Activated CD8-positive, alpha-beta memory T cell treated with anti-CD3 and anti-CD28 coated beads, Interleukin-2, amount 50 U/mL, for 48 hours (primary cell): Measurements from ENCODE around the gene CCDC197.

Experiments
- DNase-seq: peaks from one replicate; pipeline ENCODE4 v3.0.0-alpha.2; 2020

CCDC197 gene

GRCh38 chr14:94027566-94028449 is 30.7 kb downstream of the CCDC197 start:
- DNase-seq = no peak

GRCh38 chr14:94028450-94028826 is 31.3 kb downstream of the CCDC197 start:
- no peak for DNase-seq

- DNase-seq = no peak
Measured at GRCh38 chr14:94029265-94029664, 32.2 kb downstream of the CCDC197 start.

GRCh38 chr14:94029671-94030203 is 32.6 kb downstream of the CCDC197 start:
- no peak for DNase-seq

- no peak for DNase-seq
Measured at GRCh38 chr14:94030571-94030970, 33.5 kb downstream of the CCDC197 start.

- DNase-seq = no peak
Measured at GRCh38 chr14:94031161-94031882, 34.2 kb downstream of the CCDC197 start.

GRCh38 chr14:94031883-94032279 is 34.8 kb downstream of the CCDC197 start:
- no peak for DNase-seq

GRCh38 chr14:94034886-94035285 is 37.8 kb downstream of the CCDC197 start:
- DNase-seq = no peak

- peak; percentile 90 for DNase-seq
Measured at GRCh38 chr14:94036313-94037167, 39.4 kb downstream of the CCDC197 start.

- no peak for DNase-seq
Measured at GRCh38 chr14:94037954-94038353, 40.9 kb downstream of the CCDC197 start.

- DNase-seq = no peak
Measured at GRCh38 chr14:94038510-94038909, 41.4 kb downstream of the CCDC197 start.

- DNase-seq = no peak
Measured at GRCh38 chr14:94038921-94039629, 42.0 kb downstream of the CCDC197 start.

- DNase-seq = no peak
Measured at GRCh38 chr14:94040247-94040646, 43.1 kb downstream of the CCDC197 start.

GRCh38 chr14:94040796-94041195 is 43.7 kb downstream of the CCDC197 start:
- no peak for DNase-seq

GRCh38 chr14:94041551-94042346 is 44.6 kb downstream of the CCDC197 start:
- no peak for DNase-seq

GRCh38 chr14:94042433-94043091 is 45.5 kb downstream of the CCDC197 start:
- DNase-seq = no peak

- DNase-seq = no peak
Measured at GRCh38 chr14:94043111-94043755, 46.1 kb downstream of the CCDC197 start.

- no peak for DNase-seq
Measured at GRCh38 chr14:94043756-94044475, 46.8 kb downstream of the CCDC197 start.

- peak; percentile 48 for DNase-seq
Measured at GRCh38 chr14:94044476-94045091, 47.5 kb downstream of the CCDC197 start.
